IMR-90 (cell line): ENCODE results near the gene C6orf136. TPM values are rescaled to one million over a fixed set of nuclear protein-coding genes. Genes with fewer than 3 reads are reported as not detected.

Experiments
- ATAC-seq: fragments of 200-7000 bp; cut with Tn5 transposase; 2 replicates; pipeline ENCODE4 v1.9.1; 2020; ENCODE audit warnings: low read depth, mild to moderate bottlenecking, moderate library complexity
- BruUV-seq: library from RNA; stranded (reverse); fragments of 400-500 nt; replicated peaks from 2 replicates; lab custom pipeline; 2021; lab: Mats Ljungman, UMichigan
- CTCF ChIA-PET: fragments of 300-600 bp; formaldehyde crosslinking; extraction: SDS; loops from one replicate; lab custom pipeline; 2021; ENCODE audit warnings: antibody characterized with exemption; lab: Yijun Ruan, JAX
- POLR2A ChIA-PET: fragments of 300-600 bp; sonication (Branson Sonifier 250); formaldehyde crosslinking; loops from one replicate; lab custom pipeline; 2022; ENCODE audit warnings: antibody characterized with exemption; ENCODE audit not compliant: unreplicated experiment; lab: Charles Lee
- DNase-seq: peaks from one replicate; pipeline ENCODE4 v3.0.0; 2013
- H2AFZ ChIP-seq: replicated peaks from 2 replicates; pipeline ENCODE3; 2013; ENCODE audit warnings: low read length, mild to moderate bottlenecking; ENCODE audit not compliant: poor library complexity
- H2AK5ac ChIP-seq: 2 replicates; pipeline ENCODE4 v1.6.1; 2013; ENCODE audit warnings: low read depth, low read length, inconsistent platforms
- H2AK9ac ChIP-seq: replicated peaks from 2 replicates; pipeline ENCODE3; 2013; ENCODE audit warnings: mild to moderate bottlenecking, low read depth, low read length, moderate library complexity; ENCODE audit not compliant: poor library complexity
- H2BK120ac ChIP-seq: 2 replicates; pipeline ENCODE4 v1.6.1; 2013; ENCODE audit warnings: low read depth, low read length, inconsistent platforms
- H2BK15ac ChIP-seq: 3 replicates; pipeline ENCODE4 v1.6.1; 2013; ENCODE audit warnings: low read depth, low read length, inconsistent platforms
- H2BK20ac ChIP-seq: 2 replicates; pipeline ENCODE4 v1.6.1; 2013; ENCODE audit warnings: low read depth, mild to moderate bottlenecking, inconsistent platforms, low read length, moderate library complexity
- H2BK5ac ChIP-seq: 2 replicates; pipeline ENCODE4 v1.6.1; 2013; ENCODE audit warnings: mild to moderate bottlenecking, low read depth, low read length, inconsistent platforms; ENCODE audit not compliant: poor library complexity, severe bottlenecking
- H3K14ac ChIP-seq: replicated peaks from 2 replicates; pipeline ENCODE4 v1.6.1; 2013; ENCODE audit warnings: low read depth, low read length, inconsistent platforms
- H3K18ac ChIP-seq: 2 replicates; pipeline ENCODE4 v1.6.1; 2013; ENCODE audit warnings: low read depth, low read length, control low read depth
- H3K23ac ChIP-seq: 2 replicates; pipeline ENCODE4 v1.6.1; 2013; ENCODE audit warnings: low read depth, low read length, inconsistent platforms
- H3K27ac ChIP-seq: 2 replicates; pipeline ENCODE4 v1.5.1; 2013; ENCODE audit warnings: mild to moderate bottlenecking, control low read depth, low read length; ENCODE audit not compliant: insufficient read depth
- H3K27me3 ChIP-seq: 2 replicates; pipeline ENCODE4 v1.6.1; 2013; ENCODE audit warnings: low read length; ENCODE audit not compliant: control insufficient read depth, insufficient read depth
- H3K36me3 ChIP-seq: 2 replicates; pipeline ENCODE4 v1.6.1; 2013; ENCODE audit warnings: low read length, mixed read lengths; ENCODE audit not compliant: control insufficient read depth, insufficient read depth
- H3K4ac ChIP-seq: 2 replicates; pipeline ENCODE4 v1.6.1; 2013; ENCODE audit warnings: low read depth, low read length, inconsistent platforms
- H3K4me1 ChIP-seq: 2 replicates; pipeline ENCODE4 v1.6.1; 2013; ENCODE audit warnings: low read length, mixed read lengths; ENCODE audit not compliant: control insufficient read depth, insufficient read depth
- H3K4me2 ChIP-seq: 2 replicates; pipeline ENCODE4 v1.6.1; 2013; ENCODE audit warnings: low read depth, mild to moderate bottlenecking, control low read depth, low read length, moderate library complexity
- H3K4me3 ChIP-seq: 2 replicates; pipeline ENCODE4 v1.5.1; 2013; ENCODE audit warnings: low read depth, mild to moderate bottlenecking, control low read depth, low read length, moderate library complexity; ENCODE audit not compliant: insufficient read depth
- H3K56ac ChIP-seq: 2 replicates; pipeline ENCODE4 v1.6.1; 2013; ENCODE audit warnings: low read length, inconsistent platforms; ENCODE audit not compliant: insufficient read depth; ENCODE audit errors: extremely low read depth
- H3K79me1 ChIP-seq, 2 experiments: 2 replicates each; pipeline ENCODE4 v1.6.1; 2013; ENCODE audit warnings: low read length in 2 of 2, inconsistent platforms in 1 of 2, low read depth in 1 of 2
- H3K9ac ChIP-seq: 2 replicates; pipeline ENCODE4 v1.6.1; 2013; ENCODE audit warnings: low read depth, low read length, control low read depth
- H3K9me1 ChIP-seq: 2 replicates; pipeline ENCODE4 v1.6.1; 2013; ENCODE audit warnings: low read length, inconsistent platforms; ENCODE audit not compliant: insufficient read depth
- H3K9me3 ChIP-seq: 2 replicates; pipeline ENCODE4 v1.6.1; 2013; ENCODE audit warnings: low read length; ENCODE audit not compliant: control insufficient read depth, insufficient read depth
- H4K20me1 ChIP-seq: 2 replicates; pipeline ENCODE4 v1.6.1; 2013; ENCODE audit warnings: low read length, inconsistent platforms; ENCODE audit not compliant: insufficient read depth
- H4K5ac ChIP-seq: 2 replicates; pipeline ENCODE4 v1.6.1; 2013; ENCODE audit warnings: mild to moderate bottlenecking, low read depth, low read length, control low read depth
- H4K8ac ChIP-seq, 2 experiments: 2 replicates each; pipeline ENCODE4 v1.6.1; 2013; ENCODE audit warnings: low read depth in 2 of 2, low read length in 2 of 2, control low read depth in 1 of 2, inconsistent platforms in 1 of 2
- H4K91ac ChIP-seq: 2 replicates; pipeline ENCODE4 v1.6.1; 2013; ENCODE audit warnings: low read depth, low read length, inconsistent platforms; ENCODE audit not compliant: insufficient read depth
- CEBPB ChIP-seq: IDR thresholded peaks from 2 replicates; pipeline ENCODE4 v1.6.1; 2012; ENCODE audit warnings: low read depth, low read length, improper control_type of control experiment
- CHD1 ChIP-seq: IDR thresholded peaks from 2 replicates; pipeline ENCODE4 v1.6.1; 2012; ENCODE audit warnings: low read depth, low read length, improper control_type of control experiment
- CTCF ChIP-seq: conservative IDR thresholded peaks from 2 replicates; pipeline ENCODE4 v1.5.1; 2012; ENCODE audit warnings: mild to moderate bottlenecking, low read depth, low read length, improper control_type of control experiment
- FOS ChIP-seq: fragments of 150-350 bp; IDR thresholded peaks from 2 replicates; pipeline ENCODE4 v1.6.1; 2016; ENCODE audit warnings: low read depth, low read length
- NFE2L2 ChIP-seq: fragments of 150-350 bp; IDR thresholded peaks from 2 replicates; pipeline ENCODE4 v1.6.1; 2016; ENCODE audit warnings: low read depth, mild to moderate bottlenecking, low read length
- POLR2A ChIP-seq: IDR thresholded peaks from 2 replicates; pipeline ENCODE4 v1.6.1; 2012; ENCODE audit warnings: mild to moderate bottlenecking, low read depth, low read length
- USF2 ChIP-seq: fragments of 150-350 bp; IDR thresholded peaks from 2 replicates; pipeline ENCODE4 v1.6.1; 2017; ENCODE audit warnings: mild to moderate bottlenecking, antibody characterized with exemption, low read length, low read depth
- WGBS, 2 experiments: methylation state at CpG; one replicate each; pipeline versions ENCODE4 v1.1.5 to v1.1.7; 2013; ENCODE audit warnings: missing lambda C conversion rate in 2 of 2; ENCODE audit not compliant: insufficient read length in 1 of 2; ENCODE audit errors: extremely low coverage in 2 of 2; 5-methylcytosine and 5-hydroxymethylcytosine counted together
- dilution Hi-C: fragments of 300-500 bp; cut with HindIII; formaldehyde crosslinking; loops from one replicate; pipeline ENCODE4 v1.14.3; 2018; ENCODE audit warnings: low sequenced_read_pairs; ENCODE audit not compliant: unreplicated experiment
- in situ Hi-C: fragments of 300-500 bp; cut with MboI; formaldehyde crosslinking; loops from 3 replicates; pipeline ENCODE4 v1.14.3; 2019; ENCODE audit warnings: low sequenced_read_pairs, inconsistent platforms, mixed read lengths
- intact Hi-C: fragments of 100-400 bp; cut with micrococcal nuclease; formaldehyde crosslinking; loops from 2 replicates; pipeline ENCODE4 v1.10.0; 2022
- polyA plus RNA-seq, 3 experiments: library from polyadenylated mRNA; depleted of rRNA; stranded (reverse); fragments of >200 nt; gene quantifications; 2 replicates each; pipeline ENCODE4 v1.2.3, GENCODE V29; 2012; ENCODE audit warnings: low replicate concordance in 1 of 3
- total RNA-seq: library from RNA; depleted of rRNA; stranded (reverse); fragments of >200 nt; gene quantifications from 2 replicates; pipeline ENCODE4 v1.2.3, GENCODE V29; 2012
- TF ChIP-seq, protein P1 (sequence below): fragments of 150-350 bp; IDR thresholded peaks from 2 replicates; pipeline ENCODE4 v1.6.1; 2016; ENCODE audit warnings: low read depth, mild to moderate bottlenecking, low read length, moderate library complexity, borderline replicate concordance

Gene C6orf136
- total and polyA plus RNA-seq, 2 of the 4 experiments (the other 2 are of a cell fraction) = 1.1 to 11.7 TPM

- Histone ChIP-seq H3K9me3 (no peaks in the 10 kb centered on the region), H3K9me1 (0 out of 2 replicates have a peak, but pooled peaks cover 5% of the 10 kb centered on the region), H3K27me3 (no peaks in the 10 kb centered on the region), H3K79me1 (peaks cover 9 to 41% of the 10 kb centered on the region in 2 experiments; a peak in 3 of 4 replicates), H2AFZ (no peak overlapping the region), H3K9ac (no peak overlapping the region), H2AK9ac (no peak overlapping the region), H3K4ac (no peak overlapping the region), H2BK120ac (no peak overlapping the region), H3K4me2 (no peak overlapping the region), H4K5ac (no peak overlapping the region), H3K14ac (no peak overlapping the region), H3K23ac (no peak overlapping the region), H2BK15ac (no peak overlapping the region), H3K18ac (no peak overlapping the region), H4K20me1 (peaks cover 56% of the 10 kb centered on the region), H4K91ac (no peak overlapping the region), H3K4me1 (no peaks in the 10 kb centered on the region), H2AK5ac (no peak overlapping the region), H3K36me3 (peaks cover 60% of the 10 kb centered on the region), H2BK20ac (no peak overlapping the region), H3K27ac (no peak overlapping the region), H3K56ac (no peak overlapping the region), H2BK5ac (no peak overlapping the region), H4K8ac (no peak overlapping the region), H3K4me3 (no peak overlapping the region)
- intact Hi-C loops = no loop called here
- in situ Hi-C loops = no loop called here
- ATAC-seq = no peak
- CTCF ChIA-PET = no interaction called here
- POLR2A ChIA-PET = interaction anchor here (2.2 kb wide), 1 partner anchor 14 kb away, joined by 8 read pairs; no protein-coding TSS in a partner anchor
- dilution Hi-C loops = no loop called here
- TF ChIP-seq USF2 = no peak
- no peak for TF ChIP-seq CTCF
- no peak for TF ChIP-seq NFE2L2
- no peak for TF ChIP-seq CEBPB
- TF ChIP-seq POLR2A = no peak
- TF ChIP-seq CHD1 = no peak
- TF ChIP-seq FOS = no peak
- TF ChIP-seq, protein P1, sequence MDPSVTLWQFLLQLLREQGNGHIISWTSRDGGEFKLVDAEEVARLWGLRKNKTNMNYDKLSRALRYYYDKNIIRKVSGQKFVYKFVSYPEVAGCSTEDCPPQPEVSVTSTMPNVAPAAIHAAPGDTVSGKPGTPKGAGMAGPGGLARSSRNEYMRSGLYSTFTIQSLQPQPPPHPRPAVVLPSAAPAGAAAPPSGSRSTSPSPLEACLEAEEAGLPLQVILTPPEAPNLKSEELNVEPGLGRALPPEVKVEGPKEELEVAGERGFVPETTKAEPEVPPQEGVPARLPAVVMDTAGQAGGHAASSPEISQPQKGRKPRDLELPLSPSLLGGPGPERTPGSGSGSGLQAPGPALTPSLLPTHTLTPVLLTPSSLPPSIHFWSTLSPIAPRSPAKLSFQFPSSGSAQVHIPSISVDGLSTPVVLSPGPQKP = no peak
- no peak for DNase-seq
- no TSS peak for BruUV-seq
- 86% methylated on average over 1 of the region's 6 CpGs; no CpG with 5 or more reads in 1 of the 2 experiments for WGBS, 2 experiments
Measured at GRCh38 chr6:30601436-30601814, 45.5 kb upstream of the C6orf136 start.
